Thyroid gland (tissue), 4 donors: ENCODE measurements around the gene FAM3B.

ENCODE experiments used
- CTCF ChIP-seq, 6 experiments: fragments of 200-600 bp in 3 of 6; fragments of 450-650 bp in 3 of 6; sonication (generic) in 3 of 6; IDR thresholded peaks; one replicate each; pipeline ENCODE4 v1.5.1; 2016 to 2019; ENCODE audit warnings: antibody characterized with exemption in 6 of 6, mild to moderate bottlenecking in 2 of 6, inconsistent platforms in 1 of 6, moderate library complexity in 1 of 6
- POLR2A ChIP-seq, 2 donors: fragments of 450-650 bp; IDR thresholded peaks; one replicate each; pipeline ENCODE4 v1.6.1; 2017; ENCODE audit warnings: antibody characterized with exemption in 2 of 2, mild to moderate bottlenecking in 2 of 2, moderate library complexity in 1 of 2

GRCh38 chr21:41302976-41303375, 13.6 kb upstream of the FAM3B start:
- no peak for TF ChIP-seq CTCF (IDR thresholded peaks at IDR 0.05)
- no peak for TF ChIP-seq POLR2A (IDR thresholded peaks at IDR 0.05)
